Ishikawa (cell line): Measurements from ENCODE around the gene TAF3.

ENCODE experiments used
- CEBPB ChIP-seq: IDR thresholded peaks from 2 replicates; pipeline ENCODE4 v1.6.1; 2012
- CREB1 ChIP-seq: IDR thresholded peaks from 2 replicates; pipeline ENCODE4 v1.6.1; 2012; ENCODE audit warnings: low read depth
- EGR1 ChIP-seq: IDR thresholded peaks from 2 replicates; pipeline ENCODE4 v1.6.1; 2012
- EP300 ChIP-seq: IDR thresholded peaks from 2 replicates; pipeline ENCODE4 v1.6.1; 2012; ENCODE audit warnings: borderline replicate concordance
- FOXM1 ChIP-seq: IDR thresholded peaks from 2 replicates; pipeline ENCODE4 v1.6.1; 2012; ENCODE audit warnings: low read depth, borderline replicate concordance
- MAX ChIP-seq: IDR thresholded peaks from 2 replicates; pipeline ENCODE4 v1.6.1; 2012
- NFIC ChIP-seq: IDR thresholded peaks from 2 replicates; pipeline ENCODE4 v1.6.1; 2012
- RAD21 ChIP-seq: IDR thresholded peaks from 2 replicates; pipeline ENCODE4 v1.6.1; 2012; ENCODE audit warnings: low read depth
- REST ChIP-seq: IDR thresholded peaks from 2 replicates; pipeline ENCODE4 v1.6.1; 2012; ENCODE audit warnings: low read depth, mild to moderate bottlenecking
- TAF1 ChIP-seq: IDR thresholded peaks from 2 replicates; pipeline ENCODE4 v1.6.1; 2012; ENCODE audit warnings: low read depth, mild to moderate bottlenecking
- TCF12 ChIP-seq: IDR thresholded peaks from 2 replicates; pipeline ENCODE4 v1.6.1; 2012; ENCODE audit warnings: low read depth
- TEAD4 ChIP-seq: IDR thresholded peaks from 2 replicates; pipeline ENCODE4 v1.6.1; 2012
- USF1 ChIP-seq: IDR thresholded peaks from 2 replicates; pipeline ENCODE4 v1.6.1; 2012
- YY1 ChIP-seq: IDR thresholded peaks from 2 replicates; pipeline ENCODE4 v1.6.1; 2012; ENCODE audit warnings: low read depth
- ZBTB7A ChIP-seq: IDR thresholded peaks from 2 replicates; pipeline ENCODE4 v1.6.1; 2012; ENCODE audit warnings: low read depth

Gene TAF3

GRCh38 chr10:7826971-7827370 lies 8.7 kb downstream of the TAF3 start:
- TF ChIP-seq RAD21 = no peak
- TF ChIP-seq FOXM1 = no peak
- TF ChIP-seq YY1 = no peak
- no peak for TF ChIP-seq CREB1
- TF ChIP-seq USF1 = no peak
- no peak for TF ChIP-seq CEBPB
- TF ChIP-seq TCF12 = no peak
- TF ChIP-seq NFIC = no peak
- TF ChIP-seq EP300 = no peak
- no peak for TF ChIP-seq ZBTB7A
- TF ChIP-seq EGR1 = no peak
- no peak for TF ChIP-seq TEAD4
- TF ChIP-seq MAX = no peak
- TF ChIP-seq REST = no peak

GRCh38 chr10:7829289-7829834 lies 11.1 kb downstream of the TAF3 start:
- TF ChIP-seq TAF1 (no peak), FOXM1 (no peak), RAD21 (no peak), EP300 (no peak), TCF12 (no peak), EGR1 (no peak), ZBTB7A (no peak), REST (no peak), TEAD4 (no peak), CEBPB (no peak), YY1 (no peak), CREB1 (no peak), MAX (no peak), USF1 (no peak), NFIC (no peak)

GRCh38 chr10:7832060-7832459 lies 13.8 kb downstream of the TAF3 start:
- no peak for TF ChIP-seq NFIC
- TF ChIP-seq MAX = no peak
- TF ChIP-seq ZBTB7A = no peak
- TF ChIP-seq TCF12 = no peak
- TF ChIP-seq FOXM1 = no peak

- no peak for TF ChIP-seq EGR1
- no peak for TF ChIP-seq USF1
- no peak for TF ChIP-seq RAD21
- no peak for TF ChIP-seq REST
- TF ChIP-seq TAF1 = no peak
- no peak for TF ChIP-seq CREB1
- no peak for TF ChIP-seq ZBTB7A
- TF ChIP-seq MAX = no peak
- no peak for TF ChIP-seq NFIC
- TF ChIP-seq CEBPB = no peak
- no peak for TF ChIP-seq YY1
- no peak for TF ChIP-seq TEAD4
- TF ChIP-seq EP300 = no peak
- TF ChIP-seq TCF12 = no peak
- no peak for TF ChIP-seq FOXM1
These were observed 14.9 kb downstream of the TAF3 start for GRCh38 chr10:7833210-7833609.
